Measurements from ENCODE around the gene GALR3.

DNA sequence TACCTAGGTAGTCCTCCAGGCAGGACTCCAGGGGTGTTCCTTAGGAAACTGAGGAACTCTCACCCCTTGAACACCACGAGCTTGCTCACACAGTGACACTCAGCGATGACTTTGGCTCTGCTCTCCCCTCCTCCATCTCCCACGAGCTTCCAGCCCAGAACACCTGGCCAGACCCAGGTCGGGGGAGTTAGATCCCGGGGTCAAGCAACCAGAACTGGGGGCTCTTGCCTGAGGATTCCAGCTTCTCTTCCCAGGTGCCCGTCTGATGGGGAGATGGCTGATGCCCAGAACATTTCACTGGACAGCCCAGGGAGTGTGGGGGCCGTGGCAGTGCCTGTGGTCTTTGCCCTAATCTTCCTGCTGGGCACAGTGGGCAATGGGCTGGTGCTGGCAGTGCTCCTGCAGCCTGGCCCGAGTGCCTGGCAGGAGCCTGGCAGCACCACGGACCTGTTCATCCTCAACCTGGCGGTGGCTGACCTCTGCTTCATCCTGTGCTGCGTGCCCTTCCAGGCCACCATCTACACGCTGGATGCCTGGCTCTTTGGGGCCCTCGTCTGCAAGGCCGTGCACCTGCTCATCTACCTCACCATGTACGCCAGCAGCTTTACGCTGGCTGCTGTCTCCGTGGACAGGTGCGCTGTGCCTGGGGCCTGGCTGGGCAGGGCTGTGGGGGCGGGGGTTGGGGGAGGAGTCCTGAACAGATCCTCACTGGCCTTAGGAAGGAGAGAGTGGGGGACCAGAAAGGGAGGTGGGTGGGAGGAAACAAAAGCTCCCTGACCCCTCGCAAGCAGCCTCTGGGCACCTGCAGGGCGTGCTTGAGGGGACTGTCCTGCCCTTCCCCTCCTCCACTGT lies at the start of gene GALR3:
- TF ChIP-seq, protein P1, sequence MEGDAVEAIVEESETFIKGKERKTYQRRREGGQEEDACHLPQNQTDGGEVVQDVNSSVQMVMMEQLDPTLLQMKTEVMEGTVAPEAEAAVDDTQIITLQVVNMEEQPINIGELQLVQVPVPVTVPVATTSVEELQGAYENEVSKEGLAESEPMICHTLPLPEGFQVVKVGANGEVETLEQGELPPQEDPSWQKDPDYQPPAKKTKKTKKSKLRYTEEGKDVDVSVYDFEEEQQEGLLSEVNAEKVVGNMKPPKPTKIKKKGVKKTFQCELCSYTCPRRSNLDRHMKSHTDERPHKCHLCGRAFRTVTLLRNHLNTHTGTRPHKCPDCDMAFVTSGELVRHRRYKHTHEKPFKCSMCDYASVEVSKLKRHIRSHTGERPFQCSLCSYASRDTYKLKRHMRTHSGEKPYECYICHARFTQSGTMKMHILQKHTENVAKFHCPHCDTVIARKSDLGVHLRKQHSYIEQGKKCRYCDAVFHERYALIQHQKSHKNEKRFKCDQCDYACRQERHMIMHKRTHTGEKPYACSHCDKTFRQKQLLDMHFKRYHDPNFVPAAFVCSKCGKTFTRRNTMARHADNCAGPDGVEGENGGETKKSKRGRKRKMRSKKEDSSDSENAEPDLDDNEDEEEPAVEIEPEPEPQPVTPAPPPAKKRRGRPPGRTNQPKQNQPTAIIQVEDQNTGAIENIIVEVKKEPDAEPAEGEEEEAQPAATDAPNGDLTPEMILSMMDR (conservative IDR thresholded peaks at IDR 0.05; ENCODE audit: low read length), result no peak
- TF ChIP-seq EZH2phosphoT487 (IDR thresholded peaks at IDR 0.05; ENCODE audit: borderline replicate concordance), result no peak
